K562 (cell line): ENCODE data around the gene PEX11B. TPM values are rescaled to one million over a fixed set of nuclear protein-coding genes. Genes with fewer than 3 reads are reported as not detected.

ENCODE experiments used
- BRD9 ChIP-seq: fragments of 450-650 bp; IDR thresholded peaks from 2 replicates; pipeline ENCODE4 v1.6.1; 2018; ENCODE audit warnings: low read depth; ENCODE audit not compliant: partially characterized antibody
- E2F4 ChIP-seq: sonication (generic); formaldehyde crosslinking; IDR thresholded peaks from 2 replicates; pipeline ENCODE4 v1.8.0; 2022; ENCODE audit warnings: mild to moderate bottlenecking, low read depth, missing genetic modification reagents
- RAD21 ChIP-seq, 2 experiments: fragments of 250-450 bp in 1 of 2; fragments of 450-650 bp in 1 of 2; sonication (Bioruptor Pico) in 1 of 2; formaldehyde crosslinking in 1 of 2; IDR thresholded peaks in 1 of 2; conservative IDR thresholded peaks in 1 of 2; 2 replicates each; pipeline versions ENCODE4 v1.4.0 to v1.8.0; 2020 to 2022; ENCODE audit warnings: mild to moderate bottlenecking in 2 of 2, moderate library complexity in 1 of 2
- SIN3A ChIP-seq, 2 experiments: fragments of 150-350 bp in 1 of 2; IDR thresholded peaks; 2 replicates each; pipeline ENCODE4 v1.6.1; 2011 to 2016; ENCODE audit warnings: borderline replicate concordance in 2 of 2, low read depth in 2 of 2, low read length in 2 of 2, mild to moderate bottlenecking in 2 of 2, moderate library complexity in 2 of 2; ENCODE audit not compliant: control insufficient read depth in 1 of 2
- ZNF133 ChIP-seq: fragments of 250-450 bp; sonication (Bioruptor Pico); IDR thresholded peaks from 2 replicates; pipeline ENCODE4 v1.4.0; 2020; ENCODE audit warnings: mild to moderate bottlenecking
- ZNF318 ChIP-seq, 2 experiments: fragments of 450-650 bp; IDR thresholded peaks; 2 replicates each; pipeline ENCODE4 v1.6.1; 2016; ENCODE audit warnings: mild to moderate bottlenecking in 2 of 2, borderline replicate concordance in 1 of 2, low read depth in 1 of 2, moderate library complexity in 1 of 2
- ZNF586 ChIP-seq: fragments of 450-650 bp; formaldehyde crosslinking; conservative IDR thresholded peaks from 2 replicates; pipeline ENCODE4 v1.4.0; 2020; ENCODE audit warnings: mild to moderate bottlenecking, moderate library complexity
- polyA plus RNA-seq, 8 experiments: library from polyadenylated mRNA; depleted of rRNA in 4 of 8; stranded (reverse) in 5 of 8; unstranded in 3 of 8; fragments of >200 nt; fragmentation: Nextera tagmentation in 2 of 8; fragmentation: Illumina TruSeq in 1 of 8; extraction: Ambion mirVana in 2 of 8; extraction: Trizol in 1 of 8; gene quantifications; 2 replicates each; pipeline versions ENCODE4 v1.2.1 to v1.2.3, GENCODE V29; 2011 to 2014; ENCODE audit warnings: inconsistent platforms in 1 of 8, missing spikeins in 1 of 8
- total RNA-seq, 7 experiments: library from RNA; depleted of rRNA in 6 of 7; stranded (reverse); fragments of >200 nt in 6 of 7; fragmentation: Illumina TruSeq in 2 of 7; extraction: Trizol in 2 of 7; gene quantifications; 2 replicates each; pipeline versions ENCODE4 v1.2.1 to v1.2.3, GENCODE V29; 2011 to 2021; ENCODE audit warnings: low replicate concordance in 1 of 7

The PEX11B gene
- total and polyA plus RNA-seq, 9 of the 15 experiments (the other 6 are each of a cell fraction or from before 2014, with no cell fraction given): 13.2 to 60.0 (median 21.7) TPM

DNA sequence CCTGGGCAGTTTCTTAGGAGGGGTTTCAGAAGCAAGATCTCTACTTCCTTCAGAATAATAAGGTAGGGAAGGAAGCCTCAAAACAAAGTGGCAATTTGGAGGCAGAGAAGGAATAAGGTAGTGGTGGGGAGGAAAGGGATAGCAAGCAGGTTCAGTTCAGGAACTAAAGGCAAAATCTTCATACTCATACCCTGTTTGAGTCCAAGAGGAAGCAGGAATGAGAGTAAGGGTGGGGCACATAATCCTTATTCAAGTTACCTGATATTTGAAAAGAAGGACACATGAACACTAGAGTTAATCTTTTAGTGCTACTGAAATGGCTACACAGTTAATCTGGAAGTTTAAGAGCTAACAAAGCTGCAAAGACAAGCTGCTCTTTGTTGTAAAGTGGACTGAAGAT lies 17.2 kb upstream of the PEX11B start (continued):
- TF ChIP-seq RAD21 (CRISPR knock-in tag; conservative IDR thresholded peaks at IDR 0.05 in 1 of 2, IDR thresholded peaks at IDR 0.05 in 1 of 2): no peak
- no peak for TF ChIP-seq ZNF318 (IDR thresholded peaks at IDR 0.05; ENCODE audit: borderline replicate concordance in 1 of 2, low read depth in 1 of 2)
- TF ChIP-seq ZNF133 (CRISPR knock-in tag): no peak
- no peak for TF ChIP-seq BRD9
- TF ChIP-seq E2F4: no peak
- TF ChIP-seq ZNF586 (CRISPR knock-in tag): no peak
- no peak for TF ChIP-seq SIN3A (IDR thresholded peaks at IDR 0.05; ENCODE audit: borderline replicate concordance in 2 of 2, control insufficient read depth in 1 of 2, low read depth in 2 of 2, low read length in 2 of 2)
